Pulmonary artery endothelial cell (primary cell): ENCODE results near the gene MORN4. TPM values are rescaled to one million over a fixed set of nuclear protein-coding genes. Genes with fewer than 3 reads are reported as not detected.
A peak's percentile ranks its signal among the peaks of the same experiment; 100 is the strongest.
"Not testable (repeated sequence)": the region's sequence is repeated elsewhere in the genome, so short reads cannot be mapped to it uniquely, and the experiment has no call there.

Experiments used
- DNase-seq: peaks from one replicate; pipeline ENCODE4 v3.0.0-alpha.2; 2011; ENCODE audit warnings: low read depth, low spot score
- total RNA-seq: library from RNA; depleted of rRNA; stranded (reverse); fragments of >200 nt; gene quantifications from 2 replicates; pipeline ENCODE4 v1.2.3, GENCODE V29; 2014

The MORN4 gene
- total RNA-seq, result 3.9 and 7.1 TPM in 2 replicates

GRCh38 chr10:97632949-97633884 is at the start of gene MORN4:
Gene MORN4 (minus strand): TSS chr10:97633500. CDS start chr10:97619653, 13,847 bp downstream.
- peak; percentile 53 for DNase-seq

GRCh38 chr10:97682042-97682441 is 48.7 kb upstream of the MORN4 start:
- DNase-seq, result no peak

- no peak for DNase-seq
Measured at GRCh38 chr10:97679594-97679993, 46.3 kb upstream of the MORN4 start.

GRCh38 chr10:97676770-97677581 is 43.7 kb upstream of the MORN4 start:
- DNase-seq, result no peak

GRCh38 chr10:97675222-97675621 is 41.9 kb upstream of the MORN4 start:
- no peak for DNase-seq

GRCh38 chr10:97673736-97674525 is 40.6 kb upstream of the MORN4 start:
- no peak for DNase-seq

GRCh38 chr10:97669571-97669970 is 36.3 kb upstream of the MORN4 start:
- no peak for DNase-seq

GRCh38 chr10:97667463-97667862 is 34.2 kb upstream of the MORN4 start:
- no peak for DNase-seq

GRCh38 chr10:97666992-97667391 is 33.7 kb upstream of the MORN4 start:
- no peak for DNase-seq

- no peak for DNase-seq
Measured at GRCh38 chr10:97664282-97664850, 31.1 kb upstream of the MORN4 start.

- no peak for DNase-seq
Measured at GRCh38 chr10:97659589-97659988, 26.3 kb upstream of the MORN4 start.

GRCh38 chr10:97656777-97657176 is 23.5 kb upstream of the MORN4 start:
- no peak for DNase-seq

GRCh38 chr10:97651773-97652172 is 18.5 kb upstream of the MORN4 start:
- no peak for DNase-seq

- no peak for DNase-seq
Measured at GRCh38 chr10:97650726-97651125, 17.4 kb upstream of the MORN4 start.

GRCh38 chr10:97649405-97649750 is 16.1 kb upstream of the MORN4 start:
- not testable (repeated sequence) for DNase-seq

GRCh38 chr10:97648562-97649404 is 15.5 kb upstream of the MORN4 start:
- DNase-seq, result peak; percentile 67

GRCh38 chr10:97647556-97647955 is 14.3 kb upstream of the MORN4 start:
- DNase-seq, result no peak

GRCh38 chr10:97644936-97645335 is 11.6 kb upstream of the MORN4 start:
- no peak for DNase-seq

- DNase-seq, result no peak
Measured at GRCh38 chr10:97643441-97643985, 10.2 kb upstream of the MORN4 start.
